NCI-H1694 treated with DMSO at 0.1 percent for 48 hours (cell line): ENCODE data around the gene SCRT2.

ENCODE experiments used
- DNase-seq: peaks from one replicate; lab custom pipeline; 2025; lab: John Stamatoyannopoulos, UW

Gene SCRT2

DNA sequence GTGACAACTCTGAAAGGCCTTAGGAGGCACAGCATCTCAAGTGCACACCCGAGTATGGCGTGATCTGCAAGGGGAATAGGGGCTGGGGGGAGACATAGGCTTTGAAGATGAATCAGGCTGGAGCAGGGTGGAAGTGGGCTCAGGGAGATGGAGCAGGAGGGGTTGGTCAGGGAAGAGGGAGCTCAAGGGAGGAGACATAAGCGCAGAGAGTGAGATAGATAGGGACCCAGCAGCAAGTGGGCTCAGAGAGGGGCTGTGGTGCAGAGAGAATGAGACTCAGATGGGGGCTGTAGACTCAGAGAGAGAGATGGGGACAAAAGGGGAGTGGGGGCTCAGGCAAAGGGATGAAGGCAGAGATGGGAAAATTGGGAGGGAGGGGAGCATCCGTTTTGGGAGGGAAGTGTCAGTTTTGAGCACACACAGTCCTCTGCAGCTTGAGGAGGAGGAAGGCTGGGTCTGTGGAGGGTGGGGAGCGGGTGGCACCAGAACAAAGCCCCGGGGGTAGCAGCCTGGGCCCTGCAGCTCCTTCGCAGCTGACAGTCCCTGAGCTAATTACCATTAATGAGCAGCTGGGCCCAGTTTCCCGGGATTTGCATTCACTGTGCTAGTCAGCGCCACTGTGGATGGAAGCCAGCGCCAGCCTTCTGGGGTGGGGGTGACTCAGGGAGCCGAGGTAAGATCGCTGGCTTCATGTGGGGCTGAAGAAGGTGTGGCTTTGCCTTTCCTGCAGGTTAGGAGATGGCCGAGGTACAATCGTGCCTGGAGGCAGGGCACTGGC lies 41.3 kb downstream of the SCRT2 start:
- peak; percentile 70 for DNase-seq

DNA sequence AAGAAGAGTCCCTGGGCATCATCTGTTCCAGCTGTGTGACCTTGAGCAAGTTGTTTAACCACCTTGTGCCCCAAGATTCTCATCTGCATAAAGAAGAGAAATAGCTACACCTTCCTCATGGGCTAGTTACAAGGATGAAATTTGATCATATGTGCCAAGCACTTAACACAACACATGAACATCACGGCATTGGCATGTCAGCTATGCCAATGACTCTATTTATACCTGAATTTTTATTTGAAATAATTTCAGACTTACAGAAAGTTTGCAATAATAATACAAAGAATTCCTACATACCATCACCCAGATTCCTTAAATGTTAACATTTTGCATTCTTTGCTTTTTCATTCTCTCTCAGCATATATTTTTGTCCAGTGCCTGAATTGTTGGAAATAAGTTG lies 44.5 kb downstream of the SCRT2 start:
- no peak for DNase-seq

DNA sequence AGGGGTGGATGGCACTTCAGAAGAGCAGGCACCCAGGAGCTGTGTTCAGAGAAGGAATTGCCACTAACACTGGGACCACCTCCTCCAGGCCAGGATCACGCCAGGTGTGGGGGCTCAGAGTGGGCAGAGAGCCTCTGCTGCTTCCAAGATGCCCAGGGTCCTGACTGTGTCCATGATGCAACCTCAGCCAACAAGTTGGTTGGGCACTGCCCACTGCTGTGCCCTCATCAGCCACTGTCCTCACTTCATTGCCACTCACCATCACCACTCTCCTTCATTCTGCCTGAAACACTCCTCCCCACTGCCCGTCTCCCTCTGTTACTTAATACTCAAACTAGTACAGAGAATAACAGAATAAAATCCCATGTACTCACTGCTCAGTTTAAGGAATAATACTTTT lies 49.0 kb downstream of the SCRT2 start:
- no peak for DNase-seq

DNA sequence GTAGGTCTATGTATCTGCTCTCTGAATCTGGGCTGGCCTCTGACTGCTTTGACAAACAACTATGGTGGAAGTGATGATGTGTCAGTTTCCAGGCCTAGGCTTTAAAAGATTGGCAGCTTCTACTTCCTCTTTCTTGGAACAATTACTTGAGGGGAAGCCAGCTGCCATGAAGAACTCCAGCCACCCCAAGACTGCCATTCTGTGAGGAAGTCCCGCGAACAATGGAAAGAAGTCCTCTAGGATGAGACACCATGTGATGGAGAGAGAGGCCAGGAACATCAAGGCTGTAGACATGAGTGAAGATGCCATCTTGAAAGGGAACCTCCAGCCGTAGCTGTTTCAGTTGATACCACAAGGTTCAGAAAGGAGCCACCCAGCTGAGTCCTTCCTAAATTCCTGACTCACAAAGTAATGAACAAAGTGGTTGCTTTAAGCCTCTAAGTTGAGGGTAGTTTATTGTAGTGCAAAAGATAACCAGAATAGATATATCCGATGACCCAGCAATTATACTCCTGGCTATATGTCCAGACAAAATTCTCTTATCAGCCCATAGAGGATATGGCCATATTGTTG lies 50.2 kb downstream of the SCRT2 start:
- no peak for DNase-seq

DNA sequence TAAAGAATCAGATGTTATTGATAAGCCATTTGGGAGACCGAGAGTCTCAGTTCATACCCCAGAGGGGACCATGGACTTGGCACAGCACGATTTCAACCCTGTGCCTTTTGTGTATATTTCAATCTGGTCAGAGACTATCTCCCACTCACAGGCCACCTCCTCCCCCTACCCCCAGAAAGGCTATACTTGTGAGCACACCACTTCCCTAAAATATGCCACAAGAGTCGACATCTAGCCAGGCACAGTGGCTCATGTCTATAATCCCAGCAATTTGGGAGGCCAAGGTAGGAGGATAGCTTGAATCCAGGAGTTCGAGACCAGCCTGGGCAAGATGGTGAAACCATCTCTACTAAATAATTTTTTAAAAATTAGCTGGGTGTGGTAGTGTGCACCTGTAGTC lies 51.9 kb downstream of the SCRT2 start:
- no peak for DNase-seq

DNA sequence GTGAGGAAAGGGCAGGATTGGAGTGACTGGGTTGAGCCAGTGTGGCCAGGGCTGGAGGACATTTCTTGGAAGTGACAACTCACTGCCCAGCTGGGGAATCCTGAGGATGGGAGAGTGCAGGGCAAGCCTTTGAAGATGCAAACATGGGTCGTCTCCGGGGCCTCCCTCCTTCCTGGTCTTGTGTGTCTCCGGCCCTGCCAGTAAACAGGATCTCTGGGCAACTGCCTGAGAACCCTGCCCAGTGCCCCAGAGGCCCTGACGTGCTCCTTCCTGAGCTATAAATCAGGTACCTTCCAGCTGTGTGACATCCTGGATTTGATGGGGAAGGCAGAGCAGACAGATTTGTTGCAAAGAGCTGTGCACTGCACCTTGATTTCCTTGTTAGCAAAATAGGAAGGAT lies 52.6 kb downstream of the SCRT2 start:
- no peak for DNase-seq

DNA sequence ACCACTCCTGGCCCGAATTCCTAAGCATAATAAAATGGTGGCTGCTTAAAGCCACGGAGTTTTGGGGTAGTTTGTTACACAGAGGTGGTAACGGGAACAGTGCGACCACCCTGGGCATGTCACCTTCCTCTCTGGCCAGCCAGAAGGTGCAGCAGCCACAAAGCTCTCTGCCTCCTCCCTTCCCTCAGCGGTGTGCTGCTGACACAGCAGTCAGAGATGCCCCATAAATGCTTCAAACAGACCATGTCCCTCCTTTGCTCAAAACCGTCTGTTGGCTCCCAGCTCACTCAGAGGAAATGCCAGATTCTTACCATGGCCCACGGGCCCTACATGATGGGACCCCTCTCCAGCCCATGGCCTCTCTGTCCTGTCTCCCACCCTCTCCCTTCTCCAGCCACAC lies 53.4 kb downstream of the SCRT2 start:
- DNase-seq: no peak

DNA sequence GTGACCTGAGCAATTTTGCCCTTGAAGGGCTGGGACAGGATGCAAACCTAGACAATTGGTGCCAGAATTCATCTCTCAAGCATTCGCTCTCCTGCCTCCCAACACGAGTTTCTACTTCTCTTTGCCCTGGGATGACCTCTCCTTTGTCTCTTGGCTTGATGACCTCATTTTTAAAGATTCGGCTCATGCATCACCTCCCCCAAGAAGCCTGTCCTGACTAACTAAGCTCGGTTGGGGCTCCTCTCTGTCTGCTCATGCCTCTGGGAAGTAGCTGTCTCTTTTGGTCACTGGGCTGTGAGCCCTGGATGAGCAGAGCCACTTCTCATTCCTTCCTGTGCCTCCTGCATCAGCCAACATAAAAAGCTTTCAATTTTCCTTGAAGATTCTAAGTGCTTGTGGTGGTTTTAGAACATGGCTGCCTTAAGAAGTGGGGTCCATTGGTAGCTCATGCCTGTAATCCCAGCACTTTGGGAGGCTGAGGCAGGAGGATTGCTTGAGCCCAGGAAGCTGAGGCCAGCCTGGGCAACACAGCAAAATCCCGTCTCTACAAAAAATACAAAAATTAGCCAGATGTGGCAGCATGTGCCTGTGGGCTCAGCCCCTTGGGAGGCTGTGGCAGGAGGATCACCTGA lies 54.4 kb downstream of the SCRT2 start:
- DNase-seq: no peak

DNA sequence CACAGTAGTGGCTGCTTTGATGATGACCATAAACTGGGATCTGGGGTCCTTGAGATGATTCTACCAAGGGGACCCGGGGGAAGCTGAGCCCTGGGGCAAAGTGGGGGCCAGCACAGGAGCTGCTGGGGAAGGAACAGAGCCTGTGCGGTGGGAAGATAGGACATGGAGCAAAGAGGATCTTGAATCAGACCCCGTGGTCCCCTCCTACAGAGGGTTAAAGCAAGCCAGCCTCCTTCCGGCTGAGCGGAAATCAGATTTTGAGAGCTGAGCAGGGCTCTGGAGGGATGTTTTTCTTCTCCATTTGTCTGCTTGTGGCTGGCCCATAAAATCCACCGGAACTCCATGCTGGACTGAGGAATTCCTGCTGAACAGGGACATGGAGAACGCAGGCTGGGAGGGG lies 55.4 kb downstream of the SCRT2 start:
- DNase-seq: no peak

DNA sequence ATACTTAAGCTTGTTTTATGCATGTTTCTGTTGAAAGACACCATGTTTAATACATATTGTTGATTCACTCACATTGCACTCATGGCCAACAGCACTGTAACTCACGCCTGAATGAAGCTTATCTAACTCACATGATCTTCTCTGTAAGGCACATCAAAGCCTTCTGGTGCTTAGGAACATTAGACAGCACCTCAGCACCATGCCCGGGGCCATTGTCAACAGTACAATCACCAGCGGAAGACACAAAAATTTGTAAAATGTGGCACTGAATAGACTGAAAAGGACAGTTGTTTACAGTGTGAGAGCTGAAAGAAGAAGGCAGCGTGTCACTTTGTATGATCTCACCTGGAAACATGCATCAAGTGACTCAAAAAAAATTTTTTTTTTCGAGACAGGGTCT lies 56.6 kb downstream of the SCRT2 start:
- DNase-seq: no peak

DNA sequence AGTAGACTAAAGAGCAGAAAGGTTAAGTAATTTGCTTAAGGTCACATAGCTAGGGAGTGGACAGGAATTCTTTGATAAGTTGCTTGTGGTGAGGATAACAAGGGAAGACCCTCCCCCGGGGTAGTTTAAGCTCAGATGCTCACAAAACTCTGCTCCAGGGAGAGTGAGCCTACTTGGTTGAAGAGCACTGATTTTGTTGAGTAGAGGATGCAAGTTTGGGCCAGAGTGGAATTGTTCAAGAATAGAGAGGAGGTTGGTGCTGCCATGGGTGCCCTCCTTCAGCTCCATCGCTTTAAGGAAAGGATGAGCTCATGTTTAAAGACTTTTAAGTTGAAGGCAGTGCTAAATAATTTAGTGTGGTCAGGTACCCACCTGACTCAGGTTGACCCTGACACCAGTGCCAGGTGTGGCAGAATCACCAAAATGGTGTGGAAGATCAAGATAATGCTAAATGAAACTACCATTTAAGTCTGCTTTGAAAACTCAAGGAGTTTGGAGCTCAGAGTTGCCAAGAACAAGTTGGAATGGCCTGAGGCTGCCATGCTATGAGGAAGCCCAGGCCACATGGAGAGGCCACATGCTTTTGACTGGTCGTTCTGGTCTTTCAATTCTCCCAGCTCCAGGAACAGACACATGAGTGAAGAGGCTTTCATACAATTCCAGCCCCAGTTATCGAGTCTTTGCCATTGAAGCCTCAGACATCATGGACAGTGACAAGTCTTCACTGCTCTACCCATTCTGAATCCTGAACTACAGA lies 57.5 kb downstream of the SCRT2 start:
- no peak for DNase-seq

DNA sequence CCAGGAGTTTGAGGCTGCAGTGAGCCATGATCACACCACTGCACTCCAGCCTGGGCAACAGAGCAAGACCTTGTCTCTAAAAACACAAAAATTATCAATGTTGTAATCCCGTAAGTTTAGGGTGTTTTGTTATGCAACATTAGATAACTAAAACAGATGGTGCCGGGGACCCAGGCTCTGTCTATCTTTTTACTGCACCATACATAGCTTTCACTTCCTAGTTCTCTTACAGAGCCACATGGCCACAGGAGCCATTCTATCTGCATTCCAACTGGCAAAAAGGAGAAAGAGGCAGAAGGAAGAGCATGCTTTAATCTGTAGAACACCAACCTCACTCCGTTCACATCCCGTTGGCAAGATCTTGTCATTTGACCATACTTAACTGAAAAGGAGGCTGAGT lies 60.1 kb downstream of the SCRT2 start:
- DNase-seq: no peak

DNA sequence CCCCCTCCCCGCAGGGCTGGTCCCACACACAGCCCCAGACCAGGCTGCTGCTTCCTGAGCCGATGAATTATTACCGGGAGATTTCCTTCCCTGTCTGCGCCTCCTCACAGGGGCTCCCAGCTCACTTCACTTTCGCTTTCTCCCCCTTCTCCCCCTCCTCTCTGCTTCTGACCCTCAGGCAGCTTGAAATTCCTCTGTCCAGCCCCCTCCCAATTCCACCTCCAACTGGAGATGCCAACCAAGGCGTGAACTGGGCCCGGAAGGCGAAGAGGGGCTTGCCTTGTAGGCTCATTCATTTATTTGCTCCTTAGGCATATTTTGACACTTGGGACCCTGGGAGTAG lies 63.8 kb downstream of the SCRT2 start:
- DNase-seq: no peak
